Measurements from ENCODE around the gene TTC21B. TPM values are rescaled to one million over a fixed set of nuclear protein-coding genes. Genes with fewer than 3 reads are reported as not detected.

Gene TTC21B
- total RNA-seq (15.2 TPM), polyA plus RNA-seq (ENCODE audit: insufficient read depth, low read depth, low replicate concordance) (8.4 TPM)
- long read RNA-seq, donor 1 = 0 reads
- long read RNA-seq, donor 2, full-length matches to known transcripts = 5 of 5 reads
- long read RNA-seq, donor 2, partial matches to known transcripts = 0 of 5 reads
- long read RNA-seq, donor 2, other reads (novel, unspliced or antisense) = 0 of 5 reads
- long read RNA-seq, donor 3 = 0 reads
- long read RNA-seq, donor 4 = 0 reads
- long read RNA-seq, donor 5 = 0 reads
- long read RNA-seq, donor 6 = 0 reads
- long read RNA-seq, donor 7, full-length matches to known transcripts = 3 of 4 reads
- long read RNA-seq, donor 7, partial matches to known transcripts = 0 of 4 reads
- long read RNA-seq, donor 7, other reads (novel, unspliced or antisense) = 1 of 4 reads
- long read RNA-seq, donor 8, partial matches to known transcripts = 8 of 9 reads
- long read RNA-seq, donor 8, other reads (novel, unspliced or antisense) = 0 of 9 reads
- long read RNA-seq, donor 9, partial matches to known transcripts = 0 of 1 reads
- long read RNA-seq, donor 9, other reads (novel, unspliced or antisense) = 0 of 1 reads
- long read RNA-seq, donor 10 = 0 reads

GRCh38 chr2:165953655-165954606 is at the start of gene TTC21B:
Gene TTC21B (minus strand): TSS chr2:165953776. CDS start chr2:165953705, 71 bp downstream.
- H3K36me3 ChIP-seq (ENCODE audit: control insufficient read depth in 2 of 3, insufficient read depth in 3 of 3, low read length in 3 of 3) = peaks cover 0 to 5% (median 0%) of the 10 kb centered on the region in 3 donors
- intact Hi-C loops (cut with DNase I) = no loop called here
- peak within 1 kb of the TSS; percentile 50 to 78 (median 53) for H3K9ac ChIP-seq (ENCODE audit: low read length in 3 of 3)
- peak within 1 kb of the TSS; percentile 82 to 93 (median 84) for H3K4me3 ChIP-seq (ENCODE audit: low read length in 3 of 3)
- H3K27me3 ChIP-seq (ENCODE audit: control insufficient read depth, insufficient read depth, low read length) = no peaks in the 10 kb centered on the region
- peaks cover 0 to 13% (median 7%) of the 10 kb centered on the region in 3 donors for H3K4me1 ChIP-seq (ENCODE audit: control insufficient read depth in 2 of 3, insufficient read depth in 2 of 3, low read depth in 1 of 3, low read length in 3 of 3)
- peak within 1 kb of the TSS; percentile 68 to 70 for H3K27ac ChIP-seq (ENCODE audit: low read depth in 2 of 2, low read length in 2 of 2)
- FAIRE-seq = peak; percentile 68
- DNase-seq = peak; percentile 97 to 98 (median 97)
- peak; percentile 82 for TF ChIP-seq CTCF (IDR thresholded peaks at IDR 0.05; ENCODE audit: borderline replicate concordance, extremely low read depth, insufficient read depth)
- H3K9me3 ChIP-seq (ENCODE audit: control insufficient read depth in 2 of 3, insufficient read depth in 1 of 3, low read length in 3 of 3) = no peaks in the 10 kb centered on the region

- FAIRE-seq (no peak), DNase-seq (no peak)
- Histone ChIP-seq H3K4me3 (ENCODE audit: low read length in 3 of 3) (no peak overlapping the region), H3K27me3 (ENCODE audit: control insufficient read depth, insufficient read depth, low read length) (no peaks in the 10 kb centered on the region), H3K36me3 (ENCODE audit: control insufficient read depth in 2 of 3, insufficient read depth in 3 of 3, low read length in 3 of 3) (no peaks in the 10 kb centered on the region), H3K9me3 (ENCODE audit: control insufficient read depth in 2 of 3, insufficient read depth in 1 of 3, low read length in 3 of 3) (no peaks in the 10 kb centered on the region), H3K9ac (ENCODE audit: low read length in 3 of 3) (no peak overlapping the region), H3K4me1 (ENCODE audit: control insufficient read depth in 2 of 3, insufficient read depth in 2 of 3, low read depth in 1 of 3, low read length in 3 of 3) (no peaks in the 10 kb centered on the region), H3K27ac (ENCODE audit: low read depth in 2 of 2, low read length in 2 of 2) (no peak overlapping the region)
- intact Hi-C loops (cut with DNase I) = no loop called here
- no peak for TF ChIP-seq CTCF (IDR thresholded peaks at IDR 0.05; ENCODE audit: borderline replicate concordance, extremely low read depth, insufficient read depth)
Measured at GRCh38 chr2:166000401-166000800, 46.8 kb upstream of the TTC21B start.

GRCh38 chr2:165990846-165991245 is 37.3 kb upstream of the TTC21B start:
- Histone ChIP-seq H3K9ac (ENCODE audit: low read length in 3 of 3) (no peak overlapping the region), H3K27me3 (ENCODE audit: control insufficient read depth, insufficient read depth, low read length) (no peaks in the 10 kb centered on the region), H3K9me3 (ENCODE audit: control insufficient read depth in 2 of 3, insufficient read depth in 1 of 3, low read length in 3 of 3) (peaks cover 0 to 3% (median 0%) of the 10 kb centered on the region in 3 donors), H3K36me3 (ENCODE audit: control insufficient read depth in 2 of 3, insufficient read depth in 3 of 3, low read length in 3 of 3) (no peaks in the 10 kb centered on the region), H3K4me1 (ENCODE audit: control insufficient read depth in 2 of 3, insufficient read depth in 2 of 3, low read depth in 1 of 3, low read length in 3 of 3) (no peaks in the 10 kb centered on the region), H3K27ac (ENCODE audit: low read depth in 2 of 2, low read length in 2 of 2) (no peak overlapping the region), H3K4me3 (ENCODE audit: low read length in 3 of 3) (no peak overlapping the region)
- FAIRE-seq (no peak), DNase-seq (no peak)
- intact Hi-C loops (cut with DNase I) = no loop called here
- TF ChIP-seq CTCF (IDR thresholded peaks at IDR 0.05; ENCODE audit: borderline replicate concordance, extremely low read depth, insufficient read depth) = no peak

Measured in kidney (tissue), 22 donors.